ENCODE measurements around the gene C1QTNF6. TPM values are rescaled to one million over a fixed set of nuclear protein-coding genes. Genes with fewer than 3 reads are reported as not detected.

The C1QTNF6 gene
- total and polyA plus RNA-seq, 10 donors = 5.3 to 10.3 (median 7.6) TPM

DNA sequence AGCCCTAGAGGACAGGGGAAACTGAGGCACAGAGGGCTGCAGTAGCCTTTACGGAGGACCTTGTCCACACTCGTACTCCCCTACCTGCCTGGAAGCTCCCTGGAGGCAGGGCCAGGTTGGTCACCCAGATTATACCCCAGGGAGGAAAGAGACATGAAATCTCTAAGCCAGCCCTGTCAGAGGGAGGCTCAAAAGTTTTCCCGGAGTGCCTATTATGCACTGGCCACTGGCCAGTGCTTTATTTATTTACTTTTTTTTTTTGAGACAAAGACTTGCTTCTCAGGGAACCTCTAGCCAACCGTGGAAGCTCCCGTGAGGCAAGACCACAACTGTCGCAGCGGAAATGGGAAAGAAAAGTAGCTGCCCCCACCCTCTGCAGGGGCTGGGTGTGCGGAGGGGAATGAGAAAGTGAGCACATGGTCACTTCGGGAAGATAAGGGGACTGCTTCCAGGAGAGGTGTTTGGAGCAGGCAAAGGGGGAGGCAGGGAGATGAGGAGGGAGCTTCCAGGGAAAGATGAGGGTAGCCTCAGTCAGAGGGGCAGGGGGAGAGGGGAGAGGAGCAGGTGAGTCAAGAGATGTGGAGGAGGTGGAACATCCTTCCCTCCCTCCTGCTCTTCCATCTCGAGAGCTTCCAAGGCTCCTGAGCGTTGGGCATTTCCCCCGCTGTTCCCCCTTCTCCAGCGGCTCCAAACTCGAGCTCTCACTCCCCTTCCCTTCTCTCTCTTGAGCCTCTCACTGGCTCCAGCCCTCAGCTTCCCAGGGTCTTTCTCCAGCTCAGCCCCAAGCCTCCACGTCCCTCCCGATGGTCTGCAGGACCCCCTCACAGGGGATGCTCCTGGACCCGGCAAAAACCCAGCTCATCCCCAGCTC, 42.6 kb downstream of the C1QTNF6 start:
- no peak for TF ChIP-seq POLR2A (IDR thresholded peaks at IDR 0.05)
- no peak for TF ChIP-seq POLR2AphosphoS5 (IDR thresholded peaks at IDR 0.05)
- TF ChIP-seq CTCF (IDR thresholded peaks at IDR 0.05 in 8 of 11, conservative IDR thresholded peaks at IDR 0.05 in 3 of 11) = no peak
- Histone ChIP-seq H3K4me1 (peaks cover 0 to 79% (median 10%) of the 10 kb centered on the region in 6 donors), H3K27ac (peak overlapping the region in 3 of 8 donors; percentile 84 to 89 (median 85)), H3K9me3 (no peaks in the 10 kb centered on the region), H3K36me3 (peaks cover 0 to 39% (median 8%) of the 10 kb centered on the region in 6 donors), H3K27me3 (replicated peaks in 1 of 7) (peaks cover 0 to 7% (median 0%) of the 10 kb centered on the region in 7 donors), H3K4me3 (peak overlapping the region in 3 of 8 donors; percentile 17 to 70 (median 45))
- no peak for DNase-seq
- WGBS, 5 donors = 46 to 54% (median 52%) methylated on average over 14 to 17 of the region's 17 CpGs
- intact Hi-C loops (cut with DNase I; ENCODE audit: low total_unique reads) = no loop called here

GRCh38 chr22:37144180-37144554, 43.9 kb downstream of the C1QTNF6 start:
- WGBS, 5 donors = 79 to 86% (median 84%) methylated on average over 10 of the region's 10 CpGs
- H3K4me3 ChIP-seq = no peak overlapping the region
- peaks cover 0 to 50% (median 8%) of the 10 kb centered on the region in 6 donors for H3K36me3 ChIP-seq
- DNase-seq = no peak
- H3K9me3 ChIP-seq = no peaks in the 10 kb centered on the region
- H3K27me3 ChIP-seq (replicated peaks in 1 of 7) = peaks cover 0 to 7% (median 0%) of the 10 kb centered on the region in 7 donors
- no peak for TF ChIP-seq CTCF (IDR thresholded peaks at IDR 0.05 in 8 of 11, conservative IDR thresholded peaks at IDR 0.05 in 3 of 11)
- TF ChIP-seq POLR2A (IDR thresholded peaks at IDR 0.05) = no peak
- no peak for TF ChIP-seq POLR2AphosphoS5 (IDR thresholded peaks at IDR 0.05)
- intact Hi-C loops (cut with DNase I; ENCODE audit: low total_unique reads) = no loop called here
- peaks cover 0 to 77% (median 10%) of the 10 kb centered on the region in 6 donors for H3K4me1 ChIP-seq
- peak overlapping the region in 1 of 8 donors; percentile 89 for H3K27ac ChIP-seq

DNA sequence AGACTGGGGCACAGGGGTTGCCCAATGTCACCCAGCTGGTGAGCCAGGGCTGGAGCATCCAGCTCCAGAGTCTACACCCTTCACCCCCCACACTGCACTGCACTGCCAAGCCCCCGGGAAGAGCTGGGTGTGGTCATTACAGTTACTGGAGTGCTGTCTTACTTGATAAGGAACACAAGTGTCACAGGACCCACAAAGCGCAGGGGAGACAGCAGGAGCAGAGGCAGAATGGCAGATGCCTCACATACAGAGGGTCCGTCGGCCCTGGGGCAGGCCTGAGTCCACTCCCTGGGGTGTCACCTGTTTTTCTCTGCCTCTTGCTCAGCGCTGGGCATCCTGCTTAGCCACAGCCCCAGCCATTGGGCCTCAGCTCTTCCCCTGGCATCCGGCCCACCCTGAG, 46.1 kb downstream of the C1QTNF6 start:
- H3K4me1 ChIP-seq = peaks cover 0 to 55% (median 7%) of the 10 kb centered on the region in 6 donors
- H3K36me3 ChIP-seq = peaks cover 0 to 72% (median 14%) of the 10 kb centered on the region in 6 donors
- H3K27ac ChIP-seq = peak overlapping the region in 1 of 8 donors; percentile 59
- intact Hi-C loops (cut with DNase I; ENCODE audit: low total_unique reads) = no loop called here
- peaks cover 0 to 7% (median 0%) of the 10 kb centered on the region in 7 donors for H3K27me3 ChIP-seq (replicated peaks in 1 of 7)
- DNase-seq = no peak
- H3K4me3 ChIP-seq = no peak overlapping the region
- TF ChIP-seq CTCF (IDR thresholded peaks at IDR 0.05 in 8 of 11, conservative IDR thresholded peaks at IDR 0.05 in 3 of 11) = no peak
- peak in 1 of 3 donors; percentile 16 for TF ChIP-seq POLR2AphosphoS5 (IDR thresholded peaks at IDR 0.05)
- TF ChIP-seq POLR2A (IDR thresholded peaks at IDR 0.05) = no peak
- WGBS, 5 donors = 60 to 91% (median 72%) methylated on average over 5 to 6 of the region's 6 CpGs
- no peaks in the 10 kb centered on the region for H3K9me3 ChIP-seq

- no peak for DNase-seq
- Histone ChIP-seq H3K4me1 (peaks cover 0 to 50% (median 7%) of the 10 kb centered on the region in 6 donors), H3K36me3 (peaks cover 0 to 77% (median 16%) of the 10 kb centered on the region in 6 donors), H3K27me3 (replicated peaks in 1 of 7) (peaks cover 0 to 7% (median 0%) of the 10 kb centered on the region in 7 donors), H3K27ac (peak overlapping the region in 1 of 8 donors; percentile 59), H3K9me3 (no peaks in the 10 kb centered on the region), H3K4me3 (no peak overlapping the region)
- intact Hi-C loops (cut with DNase I; ENCODE audit: low total_unique reads) = no loop called here
- TF ChIP-seq POLR2A (IDR thresholded peaks at IDR 0.05) = no peak
- TF ChIP-seq POLR2AphosphoS5 (IDR thresholded peaks at IDR 0.05) = no peak
- TF ChIP-seq CTCF (IDR thresholded peaks at IDR 0.05 in 8 of 11, conservative IDR thresholded peaks at IDR 0.05 in 3 of 11) = no peak
- 82 to 90% (median 88%) methylated on average over 3 to 10 of the region's 10 CpGs for WGBS, 5 donors
These were observed 46.6 kb downstream of the C1QTNF6 start for GRCh38 chr22:37141476-37141875.

All from spleen (tissue), 11 donors.